Measurements from ENCODE around the gene P2RX3. TPM values are rescaled to one million over a fixed set of nuclear protein-coding genes. Genes with fewer than 3 reads are reported as not detected.

Gene P2RX3
- total and polyA plus RNA-seq, 2 experiments from 2014 or later, result not detected

DNA sequence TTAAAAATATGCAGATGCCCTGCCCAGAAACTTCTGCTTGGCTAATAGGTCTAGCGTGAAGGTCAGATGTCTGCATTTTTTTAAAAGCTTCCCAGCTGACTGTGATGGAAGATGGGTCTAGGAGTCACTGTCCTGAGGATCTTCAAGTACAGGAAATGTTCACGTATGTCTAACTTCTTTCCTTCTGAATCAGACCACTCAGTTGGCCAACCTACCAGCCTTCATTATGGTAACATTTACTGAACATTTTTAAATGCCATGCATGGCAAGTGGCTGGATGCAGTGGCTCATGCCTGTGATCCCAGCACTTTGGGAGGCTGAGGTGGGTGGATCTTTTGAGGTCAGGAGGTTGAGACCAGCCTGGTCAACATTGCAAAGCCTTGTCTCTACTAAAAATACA is 53.4 kb downstream of the P2RX3 start:
- Histone ChIP-seq H3K9me3 (ENCODE audit: low read depth) (no peaks in the 10 kb centered on the region), H3K27ac (no peak overlapping the region), H3K36me3 (replicated peaks; ENCODE audit: insufficient read depth, low read depth) (no peaks in the 10 kb centered on the region), H3K9me2 (replicated peaks; ENCODE audit: insufficient read depth) (no peaks in the 10 kb centered on the region), H4K20me1 (ENCODE audit: insufficient read depth, poor library complexity, severe bottlenecking) (no peaks in the 10 kb centered on the region), H3K4me1 (ENCODE audit: insufficient read depth) (no peaks in the 10 kb centered on the region), H3K4me2 (no peak overlapping the region), H3K27me3 (peaks cover 11% of the 10 kb centered on the region), H3K79me2 (no peaks in the 10 kb centered on the region), H2AFZ (no peak overlapping the region), H3K4me3 (no peak overlapping the region)
- no peak for DNase-seq (ENCODE audit: low spot score)
- TF ChIP-seq EZH2phosphoT487 (IDR thresholded peaks at IDR 0.05; ENCODE audit: low read depth, severe bottlenecking, unreplicated experiment) (no peak), EZH2 (IDR thresholded peaks at IDR 0.05; ENCODE audit: borderline replicate concordance) (no peak)
- TF ChIP-seq, protein P1, sequence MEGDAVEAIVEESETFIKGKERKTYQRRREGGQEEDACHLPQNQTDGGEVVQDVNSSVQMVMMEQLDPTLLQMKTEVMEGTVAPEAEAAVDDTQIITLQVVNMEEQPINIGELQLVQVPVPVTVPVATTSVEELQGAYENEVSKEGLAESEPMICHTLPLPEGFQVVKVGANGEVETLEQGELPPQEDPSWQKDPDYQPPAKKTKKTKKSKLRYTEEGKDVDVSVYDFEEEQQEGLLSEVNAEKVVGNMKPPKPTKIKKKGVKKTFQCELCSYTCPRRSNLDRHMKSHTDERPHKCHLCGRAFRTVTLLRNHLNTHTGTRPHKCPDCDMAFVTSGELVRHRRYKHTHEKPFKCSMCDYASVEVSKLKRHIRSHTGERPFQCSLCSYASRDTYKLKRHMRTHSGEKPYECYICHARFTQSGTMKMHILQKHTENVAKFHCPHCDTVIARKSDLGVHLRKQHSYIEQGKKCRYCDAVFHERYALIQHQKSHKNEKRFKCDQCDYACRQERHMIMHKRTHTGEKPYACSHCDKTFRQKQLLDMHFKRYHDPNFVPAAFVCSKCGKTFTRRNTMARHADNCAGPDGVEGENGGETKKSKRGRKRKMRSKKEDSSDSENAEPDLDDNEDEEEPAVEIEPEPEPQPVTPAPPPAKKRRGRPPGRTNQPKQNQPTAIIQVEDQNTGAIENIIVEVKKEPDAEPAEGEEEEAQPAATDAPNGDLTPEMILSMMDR (IDR thresholded peaks at IDR 0.05; ENCODE audit: poor library complexity), result no peak
- WGBS (ENCODE audit: low lambda C conversion rate, missing lambda C conversion rate), result 70% methylated on average over 2 of the region's 2 CpGs

GRCh38 chr11:57392066-57392762 is 54.1 kb downstream of the P2RX3 start:
- Histone ChIP-seq H3K4me2 (no peak overlapping the region), H3K9me3 (ENCODE audit: low read depth) (no peaks in the 10 kb centered on the region), H3K36me3 (replicated peaks; ENCODE audit: insufficient read depth, low read depth) (no peaks in the 10 kb centered on the region), H3K27me3 (peaks cover 11% of the 10 kb centered on the region), H3K9me2 (replicated peaks; ENCODE audit: insufficient read depth) (no peaks in the 10 kb centered on the region), H2AFZ (no peak overlapping the region), H3K4me1 (ENCODE audit: insufficient read depth) (no peaks in the 10 kb centered on the region), H3K27ac (no peak overlapping the region), H4K20me1 (ENCODE audit: insufficient read depth, poor library complexity, severe bottlenecking) (no peaks in the 10 kb centered on the region), H3K79me2 (no peaks in the 10 kb centered on the region), H3K4me3 (no peak overlapping the region)
- WGBS (ENCODE audit: low lambda C conversion rate, missing lambda C conversion rate), result 79% methylated on average over 8 of the region's 8 CpGs
- TF ChIP-seq EZH2 (IDR thresholded peaks at IDR 0.05; ENCODE audit: borderline replicate concordance) (no peak), EZH2phosphoT487 (IDR thresholded peaks at IDR 0.05; ENCODE audit: low read depth, severe bottlenecking, unreplicated experiment) (no peak)
- TF ChIP-seq, protein P1 (IDR thresholded peaks at IDR 0.05; ENCODE audit: poor library complexity), result no peak
- DNase-seq (ENCODE audit: low spot score), result no peak

DNA sequence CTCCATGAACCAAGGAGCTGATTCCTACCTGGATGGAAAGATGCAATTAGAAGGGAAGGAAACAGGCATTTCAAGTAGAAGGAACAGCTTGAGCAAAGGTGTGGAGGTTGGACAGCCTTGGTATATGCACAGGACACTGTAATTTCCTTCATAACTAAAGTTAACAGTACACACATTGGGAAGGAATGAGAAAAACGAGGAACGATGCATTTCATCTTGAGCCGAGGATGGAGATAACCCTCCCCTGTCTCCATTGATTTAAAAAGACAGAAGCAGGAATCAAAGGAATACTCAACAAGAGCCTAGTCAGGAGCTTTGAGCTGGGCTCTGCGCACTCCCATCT is 54.6 kb downstream of the P2RX3 start:
- Histone ChIP-seq H3K27ac (no peak overlapping the region), H3K4me3 (no peak overlapping the region), H3K36me3 (replicated peaks; ENCODE audit: insufficient read depth, low read depth) (no peaks in the 10 kb centered on the region), H3K4me1 (ENCODE audit: insufficient read depth) (no peaks in the 10 kb centered on the region), H2AFZ (no peak overlapping the region), H3K79me2 (no peaks in the 10 kb centered on the region), H3K9me3 (ENCODE audit: low read depth) (no peaks in the 10 kb centered on the region), H3K9me2 (replicated peaks; ENCODE audit: insufficient read depth) (no peaks in the 10 kb centered on the region), H4K20me1 (ENCODE audit: insufficient read depth, poor library complexity, severe bottlenecking) (no peaks in the 10 kb centered on the region), H3K27me3 (peaks cover 11% of the 10 kb centered on the region), H3K4me2 (no peak overlapping the region)
- no peak for DNase-seq (ENCODE audit: low spot score)
- WGBS (ENCODE audit: low lambda C conversion rate, missing lambda C conversion rate), result 88% methylated on average over 4 of the region's 4 CpGs
- TF ChIP-seq EZH2 (IDR thresholded peaks at IDR 0.05; ENCODE audit: borderline replicate concordance), result no peak
- TF ChIP-seq, protein P1 (IDR thresholded peaks at IDR 0.05; ENCODE audit: poor library complexity), result no peak
- TF ChIP-seq EZH2phosphoT487 (IDR thresholded peaks at IDR 0.05; ENCODE audit: low read depth, severe bottlenecking, unreplicated experiment), result no peak
